Glomerular endothelial cell (primary cell): ENCODE results near the gene PFN3. TPM values are rescaled to one million over a fixed set of nuclear protein-coding genes. Genes with fewer than 3 reads are reported as not detected.

Source experiments
- DNase-seq: peaks from one replicate; pipeline ENCODE4 v3.0.0-alpha.2; 2011; ENCODE audit warnings: low read depth, low spot score; ENCODE audit errors: extremely low read depth
- total RNA-seq: library from RNA; depleted of rRNA; stranded (reverse); fragments of >200 nt; gene quantifications from 2 replicates; pipeline ENCODE4 v1.2.3, GENCODE V29; 2015

PFN3 gene
- total RNA-seq, 1 donor from 2014 or later = not detected

GRCh38 chr5:177396807-177397206, 3.7 kb downstream of the PFN3 start:
- no peak for DNase-seq

GRCh38 chr5:177396078-177396477, 4.4 kb downstream of the PFN3 start:
- DNase-seq = no peak

GRCh38 chr5:177393990-177394389, 6.5 kb downstream of the PFN3 start:
- DNase-seq = no peak

- no peak for DNase-seq
Observed at GRCh38 chr5:177393206-177393765, 7.2 kb downstream of the PFN3 start.

- no peak for DNase-seq
Observed at GRCh38 chr5:177392765-177393164, 7.7 kb downstream of the PFN3 start.

GRCh38 chr5:177390363-177391300, 9.8 kb downstream of the PFN3 start:
- DNase-seq = no peak

- no peak for DNase-seq
Observed at GRCh38 chr5:177389241-177390169, 11.0 kb downstream of the PFN3 start.

- DNase-seq = no peak
Observed at GRCh38 chr5:177388521-177389052, 11.9 kb downstream of the PFN3 start.

- DNase-seq = no peak
Observed at GRCh38 chr5:177387405-177387804, 13.1 kb downstream of the PFN3 start.

- DNase-seq = no peak
Observed at GRCh38 chr5:177386542-177386941, 13.9 kb downstream of the PFN3 start.

GRCh38 chr5:177385720-177386119, 14.7 kb downstream of the PFN3 start:
- DNase-seq = no peak

- no peak for DNase-seq
Observed at GRCh38 chr5:177384134-177384533, 16.3 kb downstream of the PFN3 start, which contains the start of gene SLC34A1. SLC34A1 (plus strand) TSS chr5:177384434; CDS start chr5:177385742, 1,308 bp downstream.

GRCh38 chr5:177383181-177383580, 17.3 kb downstream of the PFN3 start:
- no peak for DNase-seq

- no peak for DNase-seq
Observed at GRCh38 chr5:177382423-177383029, 17.9 kb downstream of the PFN3 start.

GRCh38 chr5:177380805-177381126, 19.7 kb downstream of the PFN3 start:
- DNase-seq = no peak

GRCh38 chr5:177378884-177379883, 21.3 kb downstream of the PFN3 start:
- no peak for DNase-seq

- DNase-seq = no peak
Observed at GRCh38 chr5:177377851-177378776, 22.3 kb downstream of the PFN3 start.

- DNase-seq = no peak
Observed at GRCh38 chr5:177376107-177376506, 24.4 kb downstream of the PFN3 start.
